GM18951 (cell line): Measurements from ENCODE around the gene GUK1.

ENCODE experiments used
- POLR2A ChIP-seq: IDR thresholded peaks from 4 replicates; pipeline ENCODE4 v1.6.1; 2011; ENCODE audit warnings: mild to moderate bottlenecking; ENCODE audit not compliant: insufficient read length, insufficient read depth; ENCODE audit errors: extremely low read depth
- in situ Hi-C: fragments of 300-500 bp; cut with MboI; formaldehyde crosslinking; loops from one replicate; pipeline ENCODE4 v1.12.0; 2022; ENCODE audit warnings: low sequenced_read_pairs, mixed read lengths, inconsistent platforms; ENCODE audit not compliant: unreplicated experiment

The GUK1 gene

DNA sequence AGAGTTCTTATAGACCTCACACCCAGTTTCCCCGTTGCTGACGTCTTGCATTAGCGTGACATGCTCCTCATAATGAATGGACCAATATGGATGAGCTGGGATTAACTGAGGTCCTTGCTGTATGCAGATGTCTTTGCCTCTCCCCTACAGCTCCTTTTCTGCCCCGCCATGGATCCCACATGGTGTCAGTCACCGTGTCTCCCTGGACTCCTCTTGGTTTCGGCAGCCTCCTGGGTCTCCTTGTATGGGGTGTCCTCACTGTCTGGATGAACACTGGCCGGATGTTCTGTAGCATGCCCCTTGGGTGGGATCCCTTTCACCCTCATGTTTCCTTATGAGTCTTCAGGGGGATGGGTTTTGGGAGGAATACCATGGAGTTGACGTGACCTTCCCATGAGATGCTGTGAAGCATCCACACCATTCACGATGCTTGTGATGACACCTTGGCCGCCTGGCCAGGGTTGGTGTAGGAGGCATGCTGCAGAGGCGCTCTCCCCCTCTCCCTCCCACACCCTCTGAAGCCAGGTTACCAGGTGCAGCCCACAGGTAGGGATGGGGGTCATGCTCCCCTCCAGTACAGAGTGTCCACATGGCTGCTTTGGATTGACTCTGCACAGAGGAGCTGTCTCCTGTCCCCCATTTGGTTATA lies 14.1 kb downstream of the GUK1 start:
- in situ Hi-C loops: no loop called here
- no peak for TF ChIP-seq POLR2A

DNA sequence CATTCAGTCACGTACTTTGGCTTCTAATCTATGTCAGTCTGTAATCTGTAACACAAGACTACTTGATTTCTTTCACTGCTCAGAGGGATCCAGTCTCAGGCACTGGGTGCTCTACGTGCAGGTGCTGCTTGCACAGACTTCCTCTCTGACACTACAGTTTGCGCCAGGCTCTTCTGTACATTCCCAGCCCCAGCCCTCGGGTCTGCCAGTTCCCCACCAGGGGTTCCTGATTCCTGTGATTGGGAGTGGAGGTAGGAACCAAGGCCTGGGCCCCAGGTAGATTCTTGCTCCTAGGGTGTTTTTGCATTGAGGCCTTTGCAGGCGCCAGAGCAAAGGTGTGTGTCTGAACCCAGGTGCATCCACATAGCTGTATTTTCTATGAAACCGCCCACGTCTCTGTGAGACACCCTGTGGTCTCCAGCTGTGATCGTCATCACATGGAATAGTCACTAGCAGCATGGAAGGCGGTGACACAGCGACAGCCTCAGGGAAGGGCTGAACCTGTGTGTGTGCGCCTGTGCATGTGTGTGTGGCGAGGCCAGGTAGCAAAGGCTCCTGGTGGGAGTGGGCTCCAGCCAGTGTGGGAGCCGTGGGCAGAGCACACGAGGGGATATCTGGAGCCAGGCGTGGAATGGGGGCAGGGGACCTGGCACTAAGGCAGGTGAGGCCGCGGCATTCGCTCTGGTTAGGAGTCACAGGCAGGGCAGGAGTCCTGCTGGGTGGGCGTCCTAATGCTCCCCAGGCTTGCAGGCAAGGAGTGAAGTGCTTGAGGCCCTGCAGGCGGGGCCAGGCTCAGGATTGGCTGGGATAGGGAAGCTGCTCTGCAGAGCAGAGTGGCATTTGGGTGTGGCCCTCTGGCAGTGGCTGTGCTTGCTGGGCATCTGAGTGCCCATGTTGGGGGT lies 14.8 kb downstream of the GUK1 start:
- TF ChIP-seq POLR2A: no peak

DNA sequence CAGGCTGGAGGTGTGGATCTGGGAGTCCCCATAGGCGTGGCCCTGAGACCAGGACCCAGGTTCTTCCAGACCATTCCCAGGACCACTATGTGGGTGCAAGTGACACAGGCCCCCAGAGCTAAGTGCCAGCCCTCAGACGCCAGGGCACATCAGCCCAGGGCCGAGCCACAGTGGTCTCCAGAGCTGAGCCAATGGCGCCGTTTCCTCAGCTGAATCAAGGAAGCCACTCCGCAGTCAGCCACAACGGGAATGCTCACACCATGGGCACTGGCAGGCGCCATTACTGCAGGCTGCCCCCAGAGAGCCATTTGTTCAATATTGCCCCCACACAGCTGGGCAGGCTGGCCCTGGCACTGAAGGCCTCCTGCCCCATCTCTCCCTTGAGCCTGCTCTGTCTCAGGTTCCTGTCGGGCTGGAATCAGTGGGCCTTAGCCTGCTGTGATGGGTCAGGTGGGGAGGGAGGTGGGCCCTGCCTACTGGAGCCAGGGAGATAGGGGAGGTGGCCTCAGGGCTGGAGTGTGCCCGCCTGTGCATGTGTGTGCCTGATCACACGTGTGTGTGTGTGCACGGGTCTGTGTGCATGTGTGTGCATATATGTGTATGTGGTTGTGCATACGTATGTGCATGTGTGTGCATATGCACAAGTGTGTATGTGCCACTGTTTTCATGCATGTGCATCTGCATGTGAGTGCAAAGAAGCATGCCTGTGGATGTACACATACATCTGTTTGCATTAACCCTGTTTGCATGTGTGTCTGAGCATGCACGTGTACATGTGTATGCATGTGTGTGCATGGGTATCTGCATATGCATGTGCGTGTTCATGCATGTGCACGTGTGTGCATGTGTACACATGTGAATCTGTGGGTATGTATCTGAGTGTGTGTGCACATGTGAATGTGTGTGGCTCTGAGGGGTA lies 15.8 kb downstream of the GUK1 start:
- in situ Hi-C loops: no loop called here
- no peak for TF ChIP-seq POLR2A

More for the DNA sequence above, 14.8 kb downstream of the GUK1 start:
- in situ Hi-C loops: no loop called here

DNA sequence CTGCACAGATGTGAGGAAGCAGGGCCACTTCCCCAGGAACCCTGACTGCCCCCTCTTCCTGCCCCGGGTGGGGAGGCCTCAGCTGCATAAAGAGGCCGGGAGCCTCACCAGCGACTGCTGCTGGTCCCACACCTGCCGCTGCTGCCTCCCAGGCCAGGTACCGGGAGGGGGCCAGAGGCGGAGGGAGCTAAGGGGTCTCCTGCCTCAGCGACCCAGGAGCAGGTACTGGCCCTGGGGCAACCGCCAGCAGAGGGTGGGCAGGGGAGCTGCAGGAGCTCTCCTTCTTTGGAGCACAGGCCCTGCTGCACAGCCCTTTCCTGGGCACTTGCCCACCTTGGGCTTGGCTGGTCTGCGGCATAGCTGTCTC lies 16.4 kb downstream of the GUK1 start:
- no peak for TF ChIP-seq POLR2A
- in situ Hi-C loops: no loop called here

DNA sequence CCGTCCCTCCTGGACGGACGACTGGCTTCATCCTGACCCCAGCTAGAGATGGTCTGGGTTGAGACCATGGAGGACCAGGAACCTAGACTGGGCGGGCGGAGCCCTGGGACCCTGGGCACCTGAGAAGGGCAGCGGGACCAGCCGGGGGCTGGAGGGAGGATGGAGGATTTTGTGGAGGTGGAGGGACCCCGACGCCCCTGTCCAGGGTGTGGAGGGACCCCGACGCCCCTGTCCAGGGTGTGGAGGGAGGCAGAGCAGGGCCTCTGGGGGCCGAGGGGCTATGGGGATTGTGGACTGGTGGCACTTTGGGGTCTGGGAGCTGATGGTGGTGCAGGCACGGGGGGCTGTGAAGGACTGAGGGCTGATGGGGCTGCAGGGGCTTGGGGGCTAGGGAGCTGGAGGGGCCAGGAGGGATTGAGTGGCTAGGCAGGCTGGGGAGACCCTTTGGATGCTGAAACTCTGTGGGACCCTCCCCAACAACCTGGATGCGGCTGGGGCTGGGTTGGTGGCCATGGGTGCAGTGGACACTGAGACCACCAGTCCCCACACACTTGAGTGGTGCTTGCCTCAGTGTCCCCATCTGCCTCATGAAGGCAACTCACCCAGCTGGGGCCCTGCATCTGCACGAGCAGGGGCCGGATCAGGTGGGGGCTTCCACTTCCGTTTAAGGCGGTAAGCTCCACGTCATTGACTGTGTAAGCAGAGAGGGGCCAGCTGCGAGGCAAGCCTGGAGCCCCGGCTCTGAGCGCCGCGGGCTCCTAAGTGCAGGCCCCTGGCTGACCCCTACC lies 17.1 kb downstream of the GUK1 start:
- TF ChIP-seq POLR2A: no peak

DNA sequence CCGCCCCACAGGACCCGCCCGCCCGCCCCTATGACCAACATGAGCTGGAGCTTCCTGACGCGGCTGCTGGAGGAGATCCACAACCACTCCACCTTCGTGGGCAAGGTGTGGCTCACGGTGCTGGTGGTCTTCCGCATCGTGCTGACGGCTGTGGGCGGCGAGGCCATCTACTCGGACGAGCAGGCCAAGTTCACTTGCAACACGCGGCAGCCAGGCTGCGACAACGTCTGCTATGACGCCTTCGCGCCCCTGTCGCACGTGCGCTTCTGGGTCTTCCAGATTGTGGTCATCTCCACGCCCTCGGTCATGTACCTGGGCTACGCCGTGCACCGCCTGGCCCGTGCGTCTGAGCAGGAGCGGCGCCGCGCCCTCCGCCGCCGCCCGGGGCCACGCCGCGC lies 17.6 kb downstream of the GUK1 start:
- TF ChIP-seq POLR2A: no peak

More for the DNA sequence above, 17.1 kb downstream of the GUK1 start:
- in situ Hi-C loops: no loop called here

DNA sequence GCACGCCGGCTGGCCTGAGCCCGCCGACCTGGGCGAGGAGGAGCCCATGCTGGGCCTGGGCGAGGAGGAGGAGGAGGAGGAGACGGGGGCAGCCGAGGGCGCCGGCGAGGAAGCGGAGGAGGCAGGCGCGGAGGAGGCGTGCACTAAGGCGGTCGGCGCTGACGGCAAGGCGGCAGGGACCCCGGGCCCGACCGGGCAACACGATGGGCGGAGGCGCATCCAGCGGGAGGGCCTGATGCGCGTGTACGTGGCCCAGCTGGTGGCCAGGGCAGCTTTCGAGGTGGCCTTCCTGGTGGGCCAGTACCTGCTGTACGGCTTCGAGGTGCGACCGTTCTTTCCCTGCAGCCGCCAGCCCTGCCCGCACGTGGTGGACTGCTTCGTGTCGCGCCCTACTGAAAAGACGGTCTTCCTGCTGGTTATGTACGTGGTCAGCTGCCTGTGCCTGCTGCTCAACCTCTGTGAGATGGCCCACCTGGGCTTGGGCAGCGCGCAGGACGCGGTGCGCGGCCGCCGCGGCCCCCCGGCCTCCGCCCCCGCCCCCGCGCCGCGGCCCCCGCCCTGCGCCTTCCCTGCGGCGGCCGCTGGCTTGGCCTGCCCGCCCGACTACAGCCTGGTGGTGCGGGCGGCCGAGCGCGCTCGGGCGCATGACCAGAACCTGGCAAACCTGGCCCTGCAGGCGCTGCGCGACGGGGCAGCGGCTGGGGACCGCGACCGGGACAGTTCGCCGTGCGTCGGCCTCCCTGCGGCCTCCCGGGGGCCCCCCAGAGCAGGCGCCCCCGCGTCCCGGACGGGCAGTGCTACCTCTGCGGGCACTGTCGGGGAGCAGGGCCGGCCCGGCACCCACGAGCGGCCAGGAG lies 18.3 kb downstream of the GUK1 start:
- no peak for TF ChIP-seq POLR2A
- in situ Hi-C loops: no loop called here

More for the DNA sequence above, 17.6 kb downstream of the GUK1 start:
- in situ Hi-C loops: no loop called here

DNA sequence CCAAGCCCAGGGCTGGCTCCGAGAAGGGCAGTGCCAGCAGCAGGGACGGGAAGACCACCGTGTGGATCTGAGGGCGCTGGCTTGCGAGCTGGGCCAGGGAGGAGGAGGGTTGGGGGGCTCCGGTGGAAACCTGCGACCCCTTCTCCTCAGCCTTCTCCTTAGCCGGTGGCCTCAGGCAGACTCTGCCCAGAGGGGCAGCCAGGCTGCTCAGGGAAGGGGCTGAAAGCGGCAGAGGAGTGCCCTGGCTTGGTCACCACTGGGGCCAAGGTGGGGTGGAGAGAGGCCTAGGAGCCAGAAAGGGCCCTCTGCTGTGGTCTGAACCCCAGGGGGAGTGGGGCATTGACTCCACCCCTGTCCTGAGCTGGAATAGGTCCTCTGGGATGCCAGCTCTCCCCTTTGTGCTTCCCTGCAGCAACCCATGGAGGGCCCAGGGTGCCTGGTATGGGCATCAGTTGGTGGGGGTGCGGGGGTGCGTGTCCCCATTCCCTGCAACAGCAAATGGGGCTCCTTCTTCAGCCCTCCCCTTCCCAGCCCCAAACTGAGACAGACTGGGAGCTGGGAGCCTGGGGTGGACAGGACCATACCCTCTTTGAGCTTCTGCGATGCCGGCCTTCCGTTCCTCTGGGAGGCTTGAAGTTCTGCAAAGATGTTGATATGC lies 19.1 kb downstream of the GUK1 start:
- in situ Hi-C loops: no loop called here
- no peak for TF ChIP-seq POLR2A

DNA sequence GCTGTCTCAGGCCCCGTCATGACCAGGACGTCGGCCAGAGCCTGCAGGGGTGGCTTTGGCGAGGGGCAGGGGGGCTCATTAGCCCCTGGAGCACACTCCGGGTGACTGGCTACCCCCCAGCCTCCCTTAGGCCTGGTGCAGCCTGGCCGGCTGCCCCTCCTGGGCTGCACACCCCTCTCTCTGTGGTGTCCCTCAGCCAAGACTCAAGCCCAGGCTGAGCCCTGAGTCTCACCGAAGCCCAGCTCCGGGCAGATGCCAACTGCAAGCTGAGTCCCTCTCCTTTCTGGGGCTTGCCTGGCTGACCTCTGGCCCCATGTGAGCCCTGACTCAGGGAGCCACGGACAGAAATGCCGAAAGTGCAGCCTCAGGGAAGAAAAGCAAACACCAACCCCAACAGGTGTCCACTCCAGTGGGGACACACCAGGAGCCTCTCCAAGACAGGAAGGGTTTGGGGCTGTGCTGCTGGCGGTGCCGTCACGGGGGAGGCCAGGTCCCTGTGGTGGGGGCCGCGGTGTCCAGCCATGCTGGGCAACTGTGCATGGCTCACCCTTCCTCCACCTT lies 20.2 kb downstream of the GUK1 start:
- in situ Hi-C loops: no loop called here
- no peak for TF ChIP-seq POLR2A

DNA sequence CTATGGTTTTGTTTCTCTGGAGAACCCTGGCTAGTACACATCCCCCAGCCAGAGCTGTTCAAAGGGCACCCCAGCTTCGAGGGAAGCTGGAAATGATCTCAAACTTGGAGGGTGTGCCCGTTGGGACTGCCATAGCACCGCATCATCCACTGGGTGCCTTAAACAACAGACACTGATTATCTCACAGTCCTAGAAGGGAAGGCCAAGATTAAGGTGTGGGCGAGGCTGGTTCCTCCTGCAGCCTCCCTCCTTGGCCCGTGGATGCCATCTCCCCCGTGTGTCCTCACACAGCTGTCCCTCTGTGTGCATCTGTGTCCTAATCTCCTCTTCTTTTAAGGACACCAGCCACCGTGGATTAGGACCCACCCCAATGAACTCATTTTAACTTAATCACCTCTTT lies 21.3 kb downstream of the GUK1 start:
- in situ Hi-C loops: no loop called here
- TF ChIP-seq POLR2A: no peak

DNA sequence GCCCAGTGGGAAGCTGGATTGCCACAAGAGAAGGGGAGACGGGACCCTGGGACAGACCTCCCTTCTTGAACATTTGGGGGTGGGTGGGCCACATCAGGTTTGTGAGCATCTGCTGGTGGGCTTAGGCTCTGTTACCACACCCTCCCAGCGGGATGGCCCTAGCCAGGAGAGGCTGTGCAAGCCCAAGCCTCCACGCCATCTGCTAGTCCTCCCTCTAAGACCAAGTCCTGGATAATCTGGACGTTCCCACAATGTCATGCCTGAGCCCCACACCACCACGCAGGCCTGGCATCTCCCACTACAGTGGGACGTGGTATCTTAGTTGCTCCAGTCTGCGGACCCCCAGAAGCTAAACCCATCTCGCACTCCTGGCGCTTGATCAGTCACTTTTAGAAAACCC lies 21.8 kb downstream of the GUK1 start:
- TF ChIP-seq POLR2A: no peak
- in situ Hi-C loops: no loop called here
